Measurements from ENCODE around the gene OR1I1. TPM values are rescaled to one million over a fixed set of nuclear protein-coding genes. Genes with fewer than 3 reads are reported as not detected.

OR1I1 gene
- not detected in 2 replicates for total RNA-seq

GRCh38 chr19:15081911-15082310, at the start of gene OR1I1:
Gene OR1I1 (plus strand): TSS chr19:15082211. CDS start chr19:15087066, 4,855 bp downstream.

GRCh38 chr19:15048885-15049541, 33.0 kb upstream of the OR1I1 start, which contains the start of gene CASP14:
Gene CASP14 (plus strand): TSS chr19:15049480. CDS start chr19:15052252, 2,772 bp downstream.

GRCh38 chr19:15107061-15108010, 25.3 kb downstream of the OR1I1 start, which contains the start of gene SYDE1:
Gene SYDE1 (plus strand): TSS chr19:15107401. CDS start chr19:15107434, 33 bp downstream.

Other genes with a start within 250 kb of the OR1I1 start
- not detected in 2 replicates for gene OR7A5, start 247.0 kb upstream of the OR1I1 start, total RNA-seq
- not detected in 2 replicates for gene OR7C1, start 247.0 kb upstream of the OR1I1 start, total RNA-seq
- not detected in 2 replicates for gene OR7A10, start 233.3 kb upstream of the OR1I1 start, total RNA-seq
- gene OR7A17, start 196.1 kb upstream of the OR1I1 start, total RNA-seq = not detected in 2 replicates
- not detected in 2 replicates for gene OR7C2, start 140.7 kb upstream of the OR1I1 start, total RNA-seq
- gene SLC1A6, start 102.3 kb upstream of the OR1I1 start, total RNA-seq = not detected in 2 replicates
- gene CASP14, start 32.7 kb upstream of the OR1I1 start, total RNA-seq = not detected in 2 replicates
- 30.4 and 40.0 TPM in 2 replicates for gene SYDE1, start 25.2 kb downstream of the OR1I1 start, total RNA-seq
- 13.8 and 51.1 TPM in 2 replicates for gene NOTCH3, start 118.8 kb downstream of the OR1I1 start, total RNA-seq
- gene EPHX3, start 150.2 kb downstream of the OR1I1 start, total RNA-seq = 0.15 and 0.50 TPM in 2 replicates